Right lobe of liver (tissue), 4 donors: Measurements from ENCODE around the gene PSMG2.

Experiments
- CTCF ChIP-seq, 4 donors: fragments of 200-600 bp in 3 of 4; fragments of 450-650 bp in 1 of 4; IDR thresholded peaks; one replicate each; pipeline versions ENCODE4 v1.5.1 to v1.8.0; 2016 to 2022; ENCODE audit warnings: antibody characterized with exemption in 4 of 4, mild to moderate bottlenecking in 2 of 4
- POLR2A ChIP-seq: fragments of 450-650 bp; IDR thresholded peaks from one replicate; pipeline ENCODE4 v1.6.1; 2017; ENCODE audit warnings: antibody characterized with exemption, mild to moderate bottlenecking
- donor health status: DM: no; HTN: no; CAD: no.
- donor health status: DM: no; HTN: no; CAD: no.
- donor health status: DM: no; HTN: yes; CAD: no.

DNA sequence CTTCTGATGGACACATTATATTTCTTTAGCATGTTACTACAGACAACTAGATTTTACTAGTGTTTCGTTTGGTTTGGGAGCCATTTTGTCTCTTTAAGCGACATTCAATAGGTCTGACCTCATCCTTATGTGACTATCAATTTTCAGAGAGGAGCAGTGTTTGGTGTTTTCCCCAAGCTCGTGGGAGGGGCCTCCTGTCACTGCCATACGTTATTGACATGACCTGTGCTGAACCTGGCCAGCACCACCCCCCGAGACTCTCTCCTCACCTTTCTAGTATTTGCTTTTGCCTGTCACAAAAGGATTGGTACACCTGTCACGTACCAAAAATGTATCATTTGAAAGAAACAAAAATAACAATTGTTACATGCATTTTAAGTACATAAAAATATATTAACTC, 69.3 kb downstream of the PSMG2 start:
- no peak for TF ChIP-seq CTCF (IDR thresholded peaks at IDR 0.05)
- TF ChIP-seq POLR2A, result no peak
